Measurements from ENCODE around the gene RNASEL.
A peak's percentile ranks its signal among the peaks of the same experiment; 100 is the strongest.
"Not testable (repeated sequence)": the region's sequence is repeated elsewhere in the genome, so short reads cannot be mapped to it uniquely, and the experiment has no call there.

RNASEL gene

GRCh38 chr1:182588500-182589396, at the start of gene RNASEL:
TSS of gene RNASEL (minus strand) at chr1:182589256. CDS start at chr1:182586806, 2,450 bp downstream.
- DNase-seq (ENCODE audit: low read depth in 2 of 3, low spot score in 1 of 3) = peak in 2 of 3 donors; percentile 48 to 59

GRCh38 chr1:182637769-182638168, 48.7 kb upstream of the RNASEL start:
- no peak for DNase-seq (ENCODE audit: low read depth in 2 of 3, low spot score in 1 of 3)

- DNase-seq (ENCODE audit: low read depth in 2 of 3, low spot score in 1 of 3) = no peak
Measured at GRCh38 chr1:182635871-182636270, 46.8 kb upstream of the RNASEL start.

- no peak for DNase-seq (ENCODE audit: low read depth in 2 of 3, low spot score in 1 of 3)
Measured at GRCh38 chr1:182634306-182635072, 45.4 kb upstream of the RNASEL start.

GRCh38 chr1:182633657-182634281, 44.7 kb upstream of the RNASEL start:
- DNase-seq (ENCODE audit: low read depth in 2 of 3, low spot score in 1 of 3) = no peak

- no peak for DNase-seq (ENCODE audit: low read depth in 2 of 3, low spot score in 1 of 3)
Measured at GRCh38 chr1:182633031-182633430, 44.0 kb upstream of the RNASEL start.

- DNase-seq (ENCODE audit: low read depth in 2 of 3, low spot score in 1 of 3) = not testable (repeated sequence)
Measured at GRCh38 chr1:182632441-182632857, 43.4 kb upstream of the RNASEL start.

GRCh38 chr1:182631954-182632353, 42.9 kb upstream of the RNASEL start:
- DNase-seq (ENCODE audit: low read depth in 2 of 3, low spot score in 1 of 3) = no peak

- no peak for DNase-seq (ENCODE audit: low read depth in 2 of 3, low spot score in 1 of 3)
Measured at GRCh38 chr1:182631053-182631677, 42.1 kb upstream of the RNASEL start.

- no peak for DNase-seq (ENCODE audit: low read depth in 2 of 3, low spot score in 1 of 3)
Measured at GRCh38 chr1:182630586-182630985, 41.5 kb upstream of the RNASEL start.

- DNase-seq (ENCODE audit: low read depth in 2 of 3, low spot score in 1 of 3) = peak; percentile 58 to 65 (median 59)
Measured at GRCh38 chr1:182629499-182630096, 40.5 kb upstream of the RNASEL start.

GRCh38 chr1:182629080-182629479, 40.0 kb upstream of the RNASEL start:
- no peak for DNase-seq (ENCODE audit: low read depth in 2 of 3, low spot score in 1 of 3)

- no peak for DNase-seq (ENCODE audit: low read depth in 2 of 3, low spot score in 1 of 3)
Measured at GRCh38 chr1:182628657-182629056, 39.6 kb upstream of the RNASEL start.

- DNase-seq (ENCODE audit: low read depth in 2 of 3, low spot score in 1 of 3) = no peak
Measured at GRCh38 chr1:182627622-182628021, 38.6 kb upstream of the RNASEL start.

GRCh38 chr1:182626527-182626926, 37.5 kb upstream of the RNASEL start:
- DNase-seq (ENCODE audit: low read depth in 2 of 3, low spot score in 1 of 3) = no peak

GRCh38 chr1:182625719-182626504, 36.9 kb upstream of the RNASEL start:
- DNase-seq (ENCODE audit: low read depth in 2 of 3, low spot score in 1 of 3) = no peak

GRCh38 chr1:182625024-182625423, 36.0 kb upstream of the RNASEL start:
- no peak for DNase-seq (ENCODE audit: low read depth in 2 of 3, low spot score in 1 of 3)

GRCh38 chr1:182624577-182624976, 35.5 kb upstream of the RNASEL start:
- DNase-seq (ENCODE audit: low read depth in 2 of 3, low spot score in 1 of 3) = no peak

- no peak for DNase-seq (ENCODE audit: low read depth in 2 of 3, low spot score in 1 of 3)
Measured at GRCh38 chr1:182622901-182623528, 34.0 kb upstream of the RNASEL start.
